ENCODE data around the gene TMEM267. TPM values are rescaled to one million over a fixed set of nuclear protein-coding genes. Genes with fewer than 3 reads are reported as not detected.

The TMEM267 gene
- total RNA-seq, 1 experiment from 2014 or later: 17.5 TPM

DNA sequence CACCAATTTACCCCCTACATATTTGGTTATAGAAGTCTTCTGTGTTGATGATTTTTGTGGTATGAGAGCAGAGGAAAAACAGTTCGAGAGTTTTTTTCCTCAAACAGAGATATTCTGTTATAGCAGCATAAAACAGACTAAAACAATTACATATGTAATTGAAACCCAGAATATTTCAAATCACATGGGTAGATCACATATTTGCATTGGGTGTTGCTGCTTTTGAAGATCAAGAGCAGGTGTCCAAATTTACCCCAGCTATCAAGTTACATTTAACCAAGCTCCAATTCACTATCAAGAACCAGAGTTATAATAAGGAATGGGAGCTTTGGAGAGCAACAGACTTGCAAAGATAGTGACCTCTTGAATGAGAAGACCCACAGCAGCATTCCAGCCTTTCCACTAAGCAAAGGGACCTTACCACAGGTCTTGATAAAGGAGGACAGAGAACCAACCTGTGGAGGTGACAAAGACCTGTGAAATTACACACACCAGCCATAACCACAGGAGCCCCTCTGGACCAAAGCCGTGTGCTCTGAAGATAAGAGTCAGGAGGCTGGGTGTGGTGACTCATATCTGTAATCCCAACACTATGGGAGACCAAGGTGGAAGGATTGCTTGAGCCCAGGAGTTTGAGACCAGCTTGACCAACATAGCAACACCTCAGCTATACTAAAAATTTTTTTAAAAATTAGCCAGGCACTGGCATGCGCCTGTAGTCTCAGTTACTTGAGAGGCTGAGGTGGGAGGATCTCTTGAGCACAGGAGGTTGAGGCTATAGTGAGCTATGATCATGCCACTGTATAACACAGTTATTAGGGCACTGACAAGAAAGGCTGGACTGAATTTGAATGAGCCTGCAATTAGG is 67.5 kb downstream of the TMEM267 start:
- ATAC-seq (no peak), DNase-seq (ENCODE audit: low read depth, low spot score) (no peak)
- Histone ChIP-seq H3K36me3 (ENCODE audit: control insufficient read depth in 1 of 2, insufficient read depth in 2 of 2, low read length in 2 of 2) (no peaks in the 10 kb centered on the region), H3K4me3 (replicated peaks in 1 of 2; ENCODE audit: low read depth in 1 of 2, low read length in 2 of 2) (no peak overlapping the region), H2AFZ (ENCODE audit: low read depth, low read length, poor library complexity, severe bottlenecking) (no peak overlapping the region), H3K4me1 (ENCODE audit: control insufficient read depth in 1 of 2, insufficient read depth in 2 of 2, low read length in 2 of 2) (no peaks in the 10 kb centered on the region), H3K9me3 (ENCODE audit: control insufficient read depth in 1 of 2, insufficient read depth in 1 of 2, low read depth in 1 of 2, low read length in 2 of 2) (no peaks in the 10 kb centered on the region), H3K27ac (ENCODE audit: low read depth, low read length) (no peak overlapping the region), H3K79me2 (ENCODE audit: insufficient read depth, low read length) (no peaks in the 10 kb centered on the region), H3K9me2 (ENCODE audit: insufficient read depth) (no peaks in the 10 kb centered on the region), H4K20me1 (ENCODE audit: insufficient read depth) (no peaks in the 10 kb centered on the region), H3K9ac (ENCODE audit: low read length) (no peak overlapping the region), H3K4me2 (ENCODE audit: low read length) (no peak overlapping the region), H3K27me3 (ENCODE audit: insufficient read depth, low read length) (no peaks in the 10 kb centered on the region)
- ChIA-PET POLR2A (no interaction called here), CTCF (no interaction called here), RAD21 (ENCODE audit: low non-redundant PET in 1 of 2, low total read pairs in 2 of 2, uncharacterized antibody in 2 of 2, unreplicated experiment in 2 of 2) (no interaction called here)
- TF ChIP-seq CEBPB (IDR thresholded peaks at IDR 0.05; ENCODE audit: low read depth): no peak
- TF ChIP-seq, protein P1, sequence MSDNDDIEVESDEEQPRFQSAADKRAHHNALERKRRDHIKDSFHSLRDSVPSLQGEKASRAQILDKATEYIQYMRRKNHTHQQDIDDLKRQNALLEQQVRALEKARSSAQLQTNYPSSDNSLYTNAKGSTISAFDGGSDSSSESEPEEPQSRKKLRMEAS (IDR thresholded peaks at IDR 0.05): no peak
- no peak for TF ChIP-seq EGR1 (IDR thresholded peaks at IDR 0.05; ENCODE audit: low read depth)
- no peak for TF ChIP-seq SP1 (IDR thresholded peaks at IDR 0.05; ENCODE audit: low read depth)
- no peak for TF ChIP-seq ELF1 (IDR thresholded peaks at IDR 0.05; ENCODE audit: borderline replicate concordance, low read depth)
- no peak for TF ChIP-seq RAD21 (IDR thresholded peaks at IDR 0.05; ENCODE audit: low read depth)
- TF ChIP-seq POLR2A (IDR thresholded peaks at IDR 0.05; ENCODE audit: borderline replicate concordance, extremely low read depth, insufficient read depth, insufficient read length): no peak
- no peak for TF ChIP-seq EZH2phosphoT487 (IDR thresholded peaks at IDR 0.05; ENCODE audit: borderline replicate concordance)
- TF ChIP-seq, protein P2, sequence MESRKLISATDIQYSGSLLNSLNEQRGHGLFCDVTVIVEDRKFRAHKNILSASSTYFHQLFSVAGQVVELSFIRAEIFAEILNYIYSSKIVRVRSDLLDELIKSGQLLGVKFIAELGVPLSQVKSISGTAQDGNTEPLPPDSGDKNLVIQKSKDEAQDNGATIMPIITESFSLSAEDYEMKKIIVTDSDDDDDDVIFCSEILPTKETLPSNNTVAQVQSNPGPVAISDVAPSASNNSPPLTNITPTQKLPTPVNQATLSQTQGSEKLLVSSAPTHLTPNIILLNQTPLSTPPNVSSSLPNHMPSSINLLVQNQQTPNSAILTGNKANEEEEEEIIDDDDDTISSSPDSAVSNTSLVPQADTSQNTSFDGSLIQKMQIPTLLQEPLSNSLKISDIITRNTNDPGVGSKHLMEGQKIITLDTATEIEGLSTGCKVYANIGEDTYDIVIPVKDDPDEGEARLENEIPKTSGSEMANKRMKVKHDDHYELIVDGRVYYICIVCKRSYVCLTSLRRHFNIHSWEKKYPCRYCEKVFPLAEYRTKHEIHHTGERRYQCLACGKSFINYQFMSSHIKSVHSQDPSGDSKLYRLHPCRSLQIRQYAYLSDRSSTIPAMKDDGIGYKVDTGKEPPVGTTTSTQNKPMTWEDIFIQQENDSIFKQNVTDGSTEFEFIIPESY (IDR thresholded peaks at IDR 0.05; ENCODE audit: extremely low read depth, insufficient replicate concordance, low read length): no peak
- no peak for TF ChIP-seq TCF7L2 (IDR thresholded peaks at IDR 0.05; ENCODE audit: borderline replicate concordance, extremely low read depth, insufficient read depth, insufficient read length)
- no peak for TF ChIP-seq EZH2 (IDR thresholded peaks at IDR 0.05)
- TF ChIP-seq, protein P3, sequence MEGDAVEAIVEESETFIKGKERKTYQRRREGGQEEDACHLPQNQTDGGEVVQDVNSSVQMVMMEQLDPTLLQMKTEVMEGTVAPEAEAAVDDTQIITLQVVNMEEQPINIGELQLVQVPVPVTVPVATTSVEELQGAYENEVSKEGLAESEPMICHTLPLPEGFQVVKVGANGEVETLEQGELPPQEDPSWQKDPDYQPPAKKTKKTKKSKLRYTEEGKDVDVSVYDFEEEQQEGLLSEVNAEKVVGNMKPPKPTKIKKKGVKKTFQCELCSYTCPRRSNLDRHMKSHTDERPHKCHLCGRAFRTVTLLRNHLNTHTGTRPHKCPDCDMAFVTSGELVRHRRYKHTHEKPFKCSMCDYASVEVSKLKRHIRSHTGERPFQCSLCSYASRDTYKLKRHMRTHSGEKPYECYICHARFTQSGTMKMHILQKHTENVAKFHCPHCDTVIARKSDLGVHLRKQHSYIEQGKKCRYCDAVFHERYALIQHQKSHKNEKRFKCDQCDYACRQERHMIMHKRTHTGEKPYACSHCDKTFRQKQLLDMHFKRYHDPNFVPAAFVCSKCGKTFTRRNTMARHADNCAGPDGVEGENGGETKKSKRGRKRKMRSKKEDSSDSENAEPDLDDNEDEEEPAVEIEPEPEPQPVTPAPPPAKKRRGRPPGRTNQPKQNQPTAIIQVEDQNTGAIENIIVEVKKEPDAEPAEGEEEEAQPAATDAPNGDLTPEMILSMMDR (IDR thresholded peaks at IDR 0.05 in 2 of 3, conservative IDR thresholded peaks at IDR 0.05 in 1 of 3; ENCODE audit: borderline replicate concordance in 1 of 3, insufficient read depth in 1 of 3, low read depth in 2 of 3, low read length in 2 of 3): no peak
- BruUV-seq (replicated peaks): no TSS peak
- intact Hi-C loops (cut with micrococcal nuclease): no loop called here

Data from HCT116 (cell line).